WI38 (cell line): ENCODE results near the gene SLC41A3.
"Not testable (repeated sequence)": the region's sequence is repeated elsewhere in the genome, so short reads cannot be mapped to it uniquely, and the experiment has no call there.

ENCODE experiments used
- H3K4me3 ChIP-seq: 2 replicates; pipeline ENCODE4 v1.5.1; 2011; ENCODE audit warnings: low read depth, mild to moderate bottlenecking, control low read depth, low read length
- TF ChIP-seq, protein P1 (sequence below): IDR thresholded peaks from 2 replicates; pipeline ENCODE4 v1.5.1; 2012; ENCODE audit warnings: low read depth, mild to moderate bottlenecking, control low read depth, low read length

Gene SLC41A3

DNA sequence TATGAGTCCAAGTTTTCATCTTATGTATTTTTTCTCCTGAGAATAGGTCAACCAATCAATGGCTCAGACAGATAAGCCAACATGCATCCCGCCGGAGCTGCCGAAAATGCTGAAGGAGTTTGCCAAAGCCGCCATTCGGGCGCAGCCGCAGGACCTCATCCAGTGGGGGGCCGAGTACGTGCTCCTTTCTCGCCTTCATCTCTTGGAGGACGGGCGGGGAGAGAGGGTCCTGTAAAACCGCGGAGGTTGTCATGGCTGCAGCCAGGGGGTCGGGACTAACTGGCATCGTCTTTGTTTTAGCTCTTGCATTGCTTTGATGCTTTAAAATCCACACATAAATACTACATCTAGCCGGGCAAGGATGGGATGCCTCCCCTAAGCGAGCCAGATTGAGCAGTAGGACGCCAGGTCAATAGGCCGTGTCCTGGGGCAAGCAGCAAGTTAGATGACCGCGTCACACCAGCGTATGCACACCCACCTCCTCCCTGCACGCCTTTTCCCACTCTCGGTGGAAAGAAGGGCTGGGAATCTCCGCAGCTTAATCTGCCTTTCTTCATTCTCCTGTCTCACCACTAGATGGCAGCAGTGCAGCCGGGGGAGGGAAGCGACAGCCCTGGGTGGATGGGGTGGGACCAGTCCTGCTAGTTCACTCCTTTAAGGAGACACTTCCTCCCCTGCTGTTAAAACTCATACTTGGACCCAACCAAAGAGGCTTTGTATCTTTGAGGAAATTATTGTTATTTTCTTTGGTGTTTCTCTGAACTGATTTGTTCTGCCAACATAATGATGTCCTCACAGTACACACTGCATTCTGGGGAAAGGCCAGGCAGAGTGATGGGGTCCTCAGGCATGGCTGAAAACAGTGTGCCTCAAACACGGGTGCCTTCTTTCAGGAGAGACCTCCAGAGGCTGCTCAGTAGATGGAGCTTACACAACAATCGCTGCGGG, 111.7 kb downstream of the SLC41A3 start:
- TF ChIP-seq, protein P1, sequence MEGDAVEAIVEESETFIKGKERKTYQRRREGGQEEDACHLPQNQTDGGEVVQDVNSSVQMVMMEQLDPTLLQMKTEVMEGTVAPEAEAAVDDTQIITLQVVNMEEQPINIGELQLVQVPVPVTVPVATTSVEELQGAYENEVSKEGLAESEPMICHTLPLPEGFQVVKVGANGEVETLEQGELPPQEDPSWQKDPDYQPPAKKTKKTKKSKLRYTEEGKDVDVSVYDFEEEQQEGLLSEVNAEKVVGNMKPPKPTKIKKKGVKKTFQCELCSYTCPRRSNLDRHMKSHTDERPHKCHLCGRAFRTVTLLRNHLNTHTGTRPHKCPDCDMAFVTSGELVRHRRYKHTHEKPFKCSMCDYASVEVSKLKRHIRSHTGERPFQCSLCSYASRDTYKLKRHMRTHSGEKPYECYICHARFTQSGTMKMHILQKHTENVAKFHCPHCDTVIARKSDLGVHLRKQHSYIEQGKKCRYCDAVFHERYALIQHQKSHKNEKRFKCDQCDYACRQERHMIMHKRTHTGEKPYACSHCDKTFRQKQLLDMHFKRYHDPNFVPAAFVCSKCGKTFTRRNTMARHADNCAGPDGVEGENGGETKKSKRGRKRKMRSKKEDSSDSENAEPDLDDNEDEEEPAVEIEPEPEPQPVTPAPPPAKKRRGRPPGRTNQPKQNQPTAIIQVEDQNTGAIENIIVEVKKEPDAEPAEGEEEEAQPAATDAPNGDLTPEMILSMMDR = peak; percentile 49
- H3K4me3 ChIP-seq = not testable (repeated sequence)

DNA sequence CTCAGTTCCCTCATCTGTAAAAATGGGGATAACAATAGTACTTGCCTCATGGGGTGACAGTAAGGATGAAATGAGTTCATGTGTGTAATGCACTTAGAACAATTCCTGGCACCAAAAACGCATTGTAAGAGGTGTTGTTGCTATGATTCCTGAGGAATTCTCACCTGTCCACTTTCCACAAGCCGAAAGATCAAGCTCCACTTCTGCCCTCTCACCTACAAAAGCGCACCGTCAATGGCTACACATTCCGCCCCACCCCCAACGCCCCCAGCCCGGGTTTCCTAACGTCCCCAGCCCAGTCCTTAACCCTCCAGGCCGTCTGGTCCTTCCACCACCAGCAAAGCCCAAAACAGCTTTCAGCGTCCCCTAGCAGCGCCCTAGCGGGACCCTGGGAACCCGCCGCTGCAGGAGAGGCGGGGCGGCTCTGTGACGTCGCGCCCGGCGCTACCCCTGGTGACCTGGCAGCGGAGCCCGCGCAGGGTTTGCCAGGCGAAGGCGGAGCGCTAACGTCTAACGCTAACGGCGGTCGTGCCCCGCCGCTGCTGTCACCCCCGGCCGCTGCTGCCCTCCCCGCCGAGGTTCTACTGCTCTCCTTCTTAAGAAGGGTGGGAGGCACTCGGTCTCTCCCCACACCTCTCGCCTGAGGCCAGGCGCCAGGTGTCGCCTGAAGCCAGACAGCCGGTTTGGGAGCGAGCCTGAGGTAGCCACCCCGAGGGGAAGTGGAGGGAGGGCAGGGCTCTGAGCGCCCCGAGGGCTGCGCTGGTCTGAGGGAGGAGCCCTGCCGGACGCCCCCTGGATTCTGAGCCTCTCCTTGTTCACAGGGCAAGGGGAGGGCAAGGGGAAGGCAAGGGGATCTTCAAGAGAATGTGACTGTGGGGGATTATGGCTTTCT, 115.0 kb downstream of the SLC41A3 start, which contains the start of gene ROPN1B:
Gene ROPN1B (plus strand): TSS at position 478 of the 892 bp plus-strand sequence. CDS start 2,877 bp downstream, outside the sequence.
- H3K4me3 ChIP-seq = not testable (repeated sequence)

DNA sequence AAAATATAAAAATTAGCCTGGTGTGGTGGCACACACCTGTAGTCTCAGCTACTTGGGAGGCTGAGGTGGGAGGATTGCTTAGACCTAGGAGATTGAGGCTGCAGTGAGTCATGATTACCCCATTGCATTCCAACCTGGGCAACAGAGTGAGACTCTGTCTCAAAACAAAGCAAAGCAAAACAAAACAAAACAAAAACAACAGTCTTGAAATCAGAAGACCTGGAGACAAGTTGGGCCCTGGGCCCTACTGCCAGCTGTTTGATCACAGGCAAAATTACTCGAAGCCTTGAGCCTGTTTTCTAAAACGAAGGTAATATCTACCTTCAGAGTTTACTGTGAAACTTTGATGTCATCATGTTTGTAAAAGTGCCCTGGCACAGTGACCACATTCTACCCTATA, 115.8 kb downstream of the SLC41A3 start:
- not testable (repeated sequence) for H3K4me3 ChIP-seq

DNA sequence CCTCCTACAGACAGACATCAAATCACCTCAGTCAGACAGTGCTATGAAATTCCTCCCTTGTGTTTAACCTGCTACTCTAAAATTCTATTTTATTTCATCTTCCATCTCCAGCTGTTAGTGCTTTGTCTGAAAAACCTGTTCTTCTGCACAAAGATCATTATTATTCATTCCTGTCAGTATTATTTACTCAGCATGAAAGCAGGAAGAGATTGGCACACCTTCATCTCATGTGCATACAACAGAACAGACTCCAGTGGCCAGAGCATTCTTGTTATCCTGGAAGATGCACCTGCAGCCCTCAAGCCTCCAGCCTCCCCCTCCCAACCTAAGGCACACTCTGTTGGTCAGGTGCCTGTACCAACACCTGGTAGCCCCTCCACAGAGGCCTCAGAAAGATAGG, 116.8 kb downstream of the SLC41A3 start:
- TF ChIP-seq, protein P1 = no peak
- no peak overlapping the region for H3K4me3 ChIP-seq

DNA sequence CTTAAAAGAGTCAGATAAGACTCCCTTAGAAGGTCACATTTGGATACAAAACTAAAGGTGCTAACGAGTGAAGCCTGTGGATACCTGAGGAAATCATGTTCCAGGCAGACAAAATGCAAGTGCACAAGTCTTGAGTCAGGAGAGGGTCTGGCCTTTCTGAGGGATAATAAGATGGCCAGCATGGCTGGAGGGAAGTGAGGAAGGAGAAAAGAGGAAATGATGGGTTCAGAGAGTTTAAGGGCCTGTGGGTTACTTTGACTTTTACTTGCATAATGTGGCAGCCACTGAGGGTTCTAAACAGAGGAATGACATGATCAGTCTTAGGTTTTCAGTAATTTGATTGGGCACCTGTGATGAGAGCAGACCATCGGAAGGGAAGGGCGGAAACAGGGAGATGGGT, 118.4 kb downstream of the SLC41A3 start:
- H3K4me3 ChIP-seq = no peak overlapping the region
- TF ChIP-seq, protein P1 = no peak

DNA sequence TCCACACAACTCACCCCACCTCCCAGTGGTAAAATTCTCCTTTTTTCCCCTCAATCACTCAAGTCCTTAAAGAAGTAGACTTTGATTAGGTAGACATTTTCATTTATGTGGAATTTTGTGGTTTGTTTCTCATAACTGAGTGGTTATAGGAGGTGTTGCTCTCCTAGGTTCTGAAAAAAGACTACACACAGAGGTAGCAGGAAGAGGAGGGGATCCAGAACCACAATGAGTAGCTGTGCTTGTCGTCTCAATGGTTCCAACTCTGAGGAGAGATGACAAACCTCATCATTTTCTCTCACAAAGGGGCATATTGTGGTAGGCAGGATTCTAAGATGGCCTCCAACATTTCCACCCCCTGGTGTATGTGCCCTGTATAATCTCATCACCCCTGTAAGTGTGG, 120.1 kb downstream of the SLC41A3 start:
- H3K4me3 ChIP-seq = not testable (repeated sequence)

DNA sequence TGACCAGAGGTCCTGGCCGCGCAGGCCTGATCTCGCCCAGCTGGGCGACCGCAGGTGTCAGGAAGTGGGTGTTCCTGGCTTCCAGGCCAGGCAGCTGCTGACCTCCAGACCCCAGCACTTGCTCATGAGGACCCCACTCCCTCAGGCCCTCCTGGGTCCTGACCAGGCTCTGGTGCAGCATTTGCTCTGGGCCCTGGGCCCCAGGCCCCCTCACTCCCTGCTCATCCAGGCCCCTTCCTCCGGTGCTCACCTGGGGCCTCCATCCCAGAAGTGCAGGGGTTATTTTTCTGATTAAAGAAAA, 122.7 kb downstream of the SLC41A3 start:
- H3K4me3 ChIP-seq = no peak overlapping the region
- TF ChIP-seq, protein P1 = no peak

DNA sequence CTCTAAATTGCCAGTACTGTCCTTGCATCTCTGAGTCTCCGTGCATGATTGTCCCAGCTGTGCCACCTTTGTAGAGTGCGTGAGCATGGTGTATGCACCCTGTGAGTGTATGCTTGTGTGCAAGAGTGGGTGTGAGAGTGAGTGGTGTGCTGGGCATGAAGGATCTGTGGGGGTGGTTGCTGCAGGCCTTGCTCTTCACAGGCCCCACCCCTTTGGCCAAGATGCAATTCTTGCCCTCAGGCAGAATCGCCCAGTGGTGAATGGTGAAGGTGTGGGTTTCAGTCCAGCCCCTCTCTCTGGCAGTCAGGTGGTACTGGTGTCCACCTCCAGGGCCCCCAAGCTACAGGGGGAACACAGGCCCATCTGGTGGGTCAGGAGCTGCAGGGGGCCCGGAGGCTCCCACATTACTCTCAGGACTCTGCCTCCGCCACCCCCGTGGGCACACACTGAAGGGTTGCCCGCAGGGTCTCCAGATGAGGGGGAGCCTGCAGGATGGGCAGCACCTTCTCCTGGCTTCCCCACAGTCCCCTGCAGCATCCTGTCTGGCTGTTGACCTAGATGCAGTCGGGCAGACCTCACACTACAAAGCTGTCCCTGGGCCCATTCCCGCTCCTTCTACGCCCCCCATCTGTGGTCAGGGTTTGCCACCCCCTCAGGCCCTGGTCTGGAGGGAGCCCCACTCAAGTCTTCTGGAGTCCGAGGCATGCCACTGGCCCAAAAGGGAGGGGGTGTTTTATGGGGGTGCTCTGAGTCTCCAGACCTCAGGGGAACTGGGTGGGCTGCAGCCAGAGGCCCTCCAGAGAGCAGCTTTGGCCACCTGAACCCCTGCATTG, 123.3 kb downstream of the SLC41A3 start:
- no peak overlapping the region for H3K4me3 ChIP-seq
- TF ChIP-seq, protein P1 = no peak
